Measurements from ENCODE around the gene BRAT1. TPM values are rescaled to one million over a fixed set of nuclear protein-coding genes. Genes with fewer than 3 reads are reported as not detected.
"Not testable (repeated sequence)": the region's sequence is repeated elsewhere in the genome, so short reads cannot be mapped to it uniquely, and the experiment has no call there.

BRAT1 gene
- total and polyA plus RNA-seq, 8 donors, result 16.3 to 119 (median 27.4) TPM

DNA sequence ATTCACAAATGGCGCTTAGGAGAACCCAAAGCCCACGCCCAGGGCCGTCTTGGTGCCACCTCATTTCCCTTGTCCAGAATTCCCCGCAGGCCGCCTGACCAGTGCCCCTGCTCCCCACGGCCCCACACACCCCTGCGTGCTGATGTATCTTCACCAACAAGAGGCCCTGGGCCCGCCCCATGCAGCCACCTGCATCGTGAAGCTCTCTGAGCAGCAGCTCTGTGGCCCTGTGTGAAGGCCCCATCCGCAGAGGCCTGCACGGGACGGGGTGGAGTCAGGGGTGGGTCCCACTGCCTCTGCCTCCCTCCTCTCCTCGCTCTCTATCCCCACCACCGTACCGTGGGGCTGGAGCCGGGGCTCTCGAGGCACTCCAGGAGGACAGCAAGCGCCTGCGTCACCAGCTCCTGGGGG, 14.7 kb downstream of the BRAT1 start:
- H3K4me3 ChIP-seq, result no peak overlapping the region
- 88 to 95% (median 92%) methylated on average over 13 to 19 of the region's 19 CpGs for WGBS, 5 donors
- peaks cover 63 to 84% (median 82%) of the 10 kb centered on the region in 4 donors for H3K36me3 ChIP-seq
- no peaks in the 10 kb centered on the region for H3K27me3 ChIP-seq
- no peak for TF ChIP-seq EP300 (IDR thresholded peaks at IDR 0.05)
- no peak for TF ChIP-seq POLR2AphosphoS5 (IDR thresholded peaks at IDR 0.05)
- TF ChIP-seq, protein P1, sequence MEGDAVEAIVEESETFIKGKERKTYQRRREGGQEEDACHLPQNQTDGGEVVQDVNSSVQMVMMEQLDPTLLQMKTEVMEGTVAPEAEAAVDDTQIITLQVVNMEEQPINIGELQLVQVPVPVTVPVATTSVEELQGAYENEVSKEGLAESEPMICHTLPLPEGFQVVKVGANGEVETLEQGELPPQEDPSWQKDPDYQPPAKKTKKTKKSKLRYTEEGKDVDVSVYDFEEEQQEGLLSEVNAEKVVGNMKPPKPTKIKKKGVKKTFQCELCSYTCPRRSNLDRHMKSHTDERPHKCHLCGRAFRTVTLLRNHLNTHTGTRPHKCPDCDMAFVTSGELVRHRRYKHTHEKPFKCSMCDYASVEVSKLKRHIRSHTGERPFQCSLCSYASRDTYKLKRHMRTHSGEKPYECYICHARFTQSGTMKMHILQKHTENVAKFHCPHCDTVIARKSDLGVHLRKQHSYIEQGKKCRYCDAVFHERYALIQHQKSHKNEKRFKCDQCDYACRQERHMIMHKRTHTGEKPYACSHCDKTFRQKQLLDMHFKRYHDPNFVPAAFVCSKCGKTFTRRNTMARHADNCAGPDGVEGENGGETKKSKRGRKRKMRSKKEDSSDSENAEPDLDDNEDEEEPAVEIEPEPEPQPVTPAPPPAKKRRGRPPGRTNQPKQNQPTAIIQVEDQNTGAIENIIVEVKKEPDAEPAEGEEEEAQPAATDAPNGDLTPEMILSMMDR (IDR thresholded peaks at IDR 0.05), result no peak
- intact Hi-C loops (cut with DNase I; ENCODE audit: low total_unique reads), result no loop called here
- no peaks in the 10 kb centered on the region for H3K4me1 ChIP-seq
- DNase-seq, result no peak
- no peaks in the 10 kb centered on the region for H3K9me3 ChIP-seq
- H3K27ac ChIP-seq, result no peak overlapping the region

DNA sequence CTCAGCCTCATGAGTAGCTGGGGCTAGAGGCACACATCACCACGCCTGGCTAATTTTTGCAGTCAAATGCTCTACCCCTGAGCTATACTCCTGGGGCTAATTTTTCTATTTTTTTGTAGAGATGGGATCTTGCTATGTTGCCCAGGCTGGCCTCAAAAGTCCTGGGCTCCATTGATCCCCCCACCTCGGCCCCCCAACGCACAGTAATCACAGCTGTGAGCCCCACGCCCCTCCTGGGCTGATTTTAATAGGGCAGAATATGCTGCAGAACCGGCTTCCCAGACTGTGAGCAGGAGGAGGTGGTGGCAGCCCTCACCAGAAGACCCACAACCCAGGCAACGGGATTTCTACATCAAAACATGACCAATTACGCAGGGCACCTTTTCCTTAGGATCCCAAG, 15.2 kb downstream of the BRAT1 start:
- Histone ChIP-seq H3K4me1 (no peaks in the 10 kb centered on the region), H3K9me3 (no peaks in the 10 kb centered on the region), H3K36me3 (peaks cover 61 to 80% (median 77%) of the 10 kb centered on the region in 4 donors), H3K27me3 (no peaks in the 10 kb centered on the region), H3K27ac (no peak overlapping the region), H3K4me3 (no peak overlapping the region)
- 87 to 94% (median 87%) methylated on average over 5 to 7 of the region's 7 CpGs for WGBS, 5 donors
- intact Hi-C loops (cut with DNase I; ENCODE audit: low total_unique reads), result no loop called here
- DNase-seq, result no peak
- no peak for TF ChIP-seq EP300 (IDR thresholded peaks at IDR 0.05)
- TF ChIP-seq POLR2AphosphoS5 (IDR thresholded peaks at IDR 0.05), result no peak
- no peak for TF ChIP-seq POLR2A (IDR thresholded peaks at IDR 0.05)
- TF ChIP-seq, protein P1 (IDR thresholded peaks at IDR 0.05), result no peak

DNA sequence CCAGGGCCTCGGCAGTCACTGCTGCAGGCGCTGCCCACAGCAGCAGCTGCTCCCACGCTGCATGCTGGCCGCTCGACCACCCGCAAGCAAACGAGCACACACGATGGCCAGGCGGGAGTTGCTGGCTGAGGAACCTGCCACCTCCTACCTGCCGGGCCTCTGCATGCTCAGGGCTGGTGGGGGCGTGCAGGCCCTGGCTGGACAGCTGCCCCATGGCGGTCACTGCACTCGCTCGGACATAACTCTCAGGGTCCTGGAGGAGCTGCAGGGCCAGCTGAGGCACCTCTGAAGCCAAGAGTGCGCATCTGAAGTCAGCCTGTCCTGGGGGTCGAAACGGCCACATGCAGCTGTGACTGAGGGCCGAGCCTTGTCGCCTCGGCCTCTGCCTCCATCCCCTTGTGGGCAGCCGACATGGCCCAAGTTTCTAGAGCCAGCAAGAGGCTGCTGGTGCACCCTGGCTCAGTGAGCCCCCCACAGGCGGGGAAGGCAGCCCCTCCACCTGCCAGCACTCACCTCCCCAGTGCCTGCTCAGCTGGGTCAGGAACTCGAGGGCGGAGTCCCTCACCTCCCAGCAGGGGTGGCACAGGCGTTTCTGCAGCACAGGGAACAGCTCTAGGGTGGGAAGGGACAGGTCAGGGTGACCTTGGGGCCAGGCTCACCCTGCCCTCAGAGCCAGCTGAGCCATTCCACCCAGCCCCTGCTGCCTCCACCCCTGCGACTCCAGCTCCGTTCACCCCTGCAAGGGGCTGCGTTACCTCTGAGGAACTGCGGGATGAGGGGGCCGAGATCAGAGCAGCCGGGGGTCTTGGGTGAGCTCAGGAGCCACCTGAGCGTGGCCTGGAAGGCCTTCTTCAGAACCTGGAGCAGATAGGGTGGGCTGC, 16.1 kb downstream of the BRAT1 start:
- Histone ChIP-seq H3K27ac (no peak overlapping the region), H3K9me3 (no peaks in the 10 kb centered on the region), H3K4me1 (no peaks in the 10 kb centered on the region), H3K4me3 (no peak overlapping the region), H3K27me3 (no peaks in the 10 kb centered on the region), H3K36me3 (peaks cover 54 to 71% (median 68%) of the 10 kb centered on the region in 4 donors)
- 88 to 93% (median 90%) methylated on average over 14 to 32 of the region's 32 CpGs for WGBS, 5 donors
- TF ChIP-seq POLR2A (IDR thresholded peaks at IDR 0.05) (no peak), POLR2AphosphoS5 (IDR thresholded peaks at IDR 0.05) (no peak), EP300 (IDR thresholded peaks at IDR 0.05) (no peak)
- TF ChIP-seq, protein P1 (IDR thresholded peaks at IDR 0.05), result no peak
- intact Hi-C loops (cut with DNase I; ENCODE audit: low total_unique reads), result no loop called here
- peak in 1 of 2 donors; percentile 49 for DNase-seq

DNA sequence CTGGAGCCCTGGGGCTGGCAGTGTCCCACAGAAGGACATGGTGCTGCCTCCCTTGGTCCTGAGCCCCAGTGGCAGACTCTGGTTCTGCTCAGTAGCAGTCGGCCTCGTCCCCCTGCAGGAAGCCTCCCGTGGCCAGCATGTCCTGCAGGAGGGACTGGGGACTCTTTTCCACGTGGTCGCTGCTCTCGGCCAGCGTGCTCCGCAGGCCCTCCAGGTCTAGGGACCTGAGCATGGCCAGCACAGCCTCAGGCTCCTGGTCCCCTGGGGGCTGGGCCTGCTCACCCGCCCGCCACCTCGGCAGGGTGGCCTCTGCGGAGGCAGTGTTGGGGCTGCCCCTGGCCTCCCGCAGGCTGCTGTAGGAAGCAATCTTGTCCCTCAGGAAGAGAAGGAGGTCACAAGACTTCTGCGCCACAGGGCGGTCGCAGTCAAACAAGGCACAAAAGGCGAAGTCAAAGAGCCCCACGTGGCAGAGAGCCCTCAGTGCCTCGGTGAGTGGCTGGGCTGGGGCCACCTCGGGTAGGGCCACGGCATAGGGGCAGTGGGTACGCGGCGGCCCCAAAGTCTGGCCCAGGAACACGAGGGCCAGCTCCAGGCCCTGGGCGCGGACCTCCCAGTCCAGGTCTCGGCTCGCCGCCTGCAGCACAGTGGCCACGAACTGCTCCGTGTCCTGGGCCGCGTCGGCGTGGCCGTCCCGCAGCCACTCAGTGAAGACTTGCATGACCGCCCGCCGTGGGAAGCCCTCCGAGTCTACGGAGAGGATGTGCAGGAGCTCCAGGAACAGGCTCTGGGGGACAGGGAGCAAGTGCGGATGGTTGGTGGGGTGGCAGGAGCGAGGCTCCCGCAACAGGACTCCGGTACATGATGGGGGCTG, 17.1 kb downstream of the BRAT1 start:
- TF ChIP-seq EP300 (IDR thresholded peaks at IDR 0.05), result no peak
- no peak for TF ChIP-seq POLR2A (IDR thresholded peaks at IDR 0.05)
- WGBS, 5 donors, result 78 to 93% (median 91%) methylated on average over 8 to 47 of the region's 47 CpGs
- Histone ChIP-seq H3K4me1 (no peaks in the 10 kb centered on the region), H3K27me3 (no peaks in the 10 kb centered on the region), H3K9me3 (no peaks in the 10 kb centered on the region), H3K27ac (no peak overlapping the region), H3K4me3 (no peak overlapping the region), H3K36me3 (peaks cover 44 to 61% (median 58%) of the 10 kb centered on the region in 4 donors)
- intact Hi-C loops (cut with DNase I; ENCODE audit: low total_unique reads), result no loop called here
- DNase-seq, result no peak

DNA sequence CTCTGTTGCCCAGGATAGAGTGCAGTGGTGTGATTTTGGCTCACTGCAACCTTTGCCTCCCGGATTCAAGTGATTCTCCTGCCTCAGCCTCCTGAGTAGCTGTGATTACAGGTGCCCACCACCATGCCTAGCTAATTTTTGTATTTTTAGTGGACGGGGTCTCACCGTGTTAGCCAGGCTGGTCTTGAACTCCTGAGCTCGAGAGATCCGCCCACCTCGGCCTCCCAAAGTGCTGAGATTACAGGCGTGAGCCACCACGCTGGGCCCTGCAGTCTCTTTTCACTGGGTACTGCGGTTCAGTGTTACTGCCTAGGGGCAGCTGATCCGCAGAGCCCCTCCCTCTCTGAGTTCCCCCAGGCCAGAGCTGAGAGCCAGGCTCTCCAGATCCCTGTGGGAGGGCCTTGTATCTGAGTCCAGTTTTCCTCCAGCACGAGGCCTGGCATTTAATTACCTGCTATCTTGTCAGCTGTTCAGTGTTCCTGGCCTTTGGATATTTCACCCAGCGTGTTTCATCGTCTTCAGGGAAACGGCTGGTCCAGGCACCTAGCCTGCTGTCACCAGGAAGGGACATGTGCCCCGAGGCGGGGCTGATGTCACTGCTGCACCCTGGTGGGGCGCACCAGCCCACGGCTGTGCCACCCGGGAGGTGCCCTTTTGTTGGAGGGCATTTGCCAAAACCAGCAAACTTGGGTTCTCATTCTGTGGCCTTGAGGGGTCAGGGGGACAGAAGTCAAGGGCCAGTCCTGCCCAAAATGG, 19.3 kb downstream of the BRAT1 start:
- DNase-seq; intact Hi-C loops (cut with DNase I; ENCODE audit: low total_unique reads); H3K27me3 ChIP-seq; H3K9me3 ChIP-seq; H3K4me1 ChIP-seq; H3K4me3 ChIP-seq; H3K27ac ChIP-seq: not testable (repeated sequence)
- H3K36me3 ChIP-seq, result peaks cover 25 to 39% (median 36%) of the 10 kb centered on the region in 4 donors
- WGBS, 5 donors, result 61 to 89% (median 70%) methylated on average over 8 to 19 of the region's 19 CpGs

DNA sequence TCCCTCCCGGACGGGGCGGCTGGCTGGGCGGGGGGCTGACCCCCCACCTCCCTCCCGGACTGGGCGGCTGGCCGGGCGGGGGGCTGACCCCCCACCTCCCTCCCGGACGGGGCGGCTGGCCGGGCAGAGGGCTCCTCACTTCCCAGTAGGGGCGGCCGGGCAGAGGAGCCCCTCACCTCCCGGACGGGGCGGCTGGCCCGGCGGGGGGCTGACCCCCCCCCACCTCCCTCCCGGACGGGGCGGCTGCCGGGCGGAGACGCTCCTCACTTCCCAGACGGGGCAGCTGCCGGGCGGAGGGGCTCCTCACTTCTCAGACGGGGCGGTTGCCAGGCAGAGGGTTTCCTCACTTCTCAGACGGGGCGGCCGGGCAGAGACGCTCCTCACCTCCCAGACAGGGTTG, 21.1 kb downstream of the BRAT1 start:
- not testable (repeated sequence) for H3K9me3 ChIP-seq
- H3K4me1 ChIP-seq, result peaks cover 25 to 27% (median 26%) of the 10 kb centered on the region in 4 donors

DNA sequence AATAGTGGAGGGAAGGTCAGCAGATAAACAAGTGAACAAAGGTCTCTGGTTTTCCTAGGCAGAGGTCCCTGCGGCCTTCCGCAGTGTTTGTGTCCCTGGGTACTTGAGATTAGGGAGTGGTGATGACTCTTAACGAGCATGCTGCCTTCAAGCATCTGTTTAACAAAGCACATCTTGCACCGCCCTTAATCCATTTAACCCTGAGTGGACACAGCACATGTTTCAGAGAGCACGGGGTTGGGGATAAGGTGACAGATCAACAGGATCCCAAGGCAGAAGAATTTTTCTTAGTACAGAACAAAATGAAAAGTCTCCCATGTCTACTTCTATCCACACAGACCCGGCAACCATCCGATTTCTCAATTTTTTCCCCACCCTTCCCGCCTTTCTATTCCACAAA, 21.8 kb downstream of the BRAT1 start:
- H3K9me3 ChIP-seq; DNase-seq; intact Hi-C loops (cut with DNase I; ENCODE audit: low total_unique reads); H3K27ac ChIP-seq; H3K4me3 ChIP-seq: not testable (repeated sequence)
- peaks cover 0 to 22% (median 0%) of the 10 kb centered on the region in 3 donors for H3K27me3 ChIP-seq
- H3K36me3 ChIP-seq, result peaks cover 10 to 18% (median 15%) of the 10 kb centered on the region in 4 donors
- WGBS, 5 donors, result 34 to 77% (median 60%) methylated on average over 1 to 4 of the region's 8 CpGs
- peaks cover 31 to 33% (median 32%) of the 10 kb centered on the region in 4 donors for H3K4me1 ChIP-seq

More for the DNA sequence above, 21.1 kb downstream of the BRAT1 start:
- H3K4me3 ChIP-seq; H3K27ac ChIP-seq; DNase-seq; intact Hi-C loops (cut with DNase I; ENCODE audit: low total_unique reads): not testable (repeated sequence)
- WGBS, 5 donors, result 89 to 95% methylated on average over 10 to 11 of the region's 34 CpGs; no CpG with 5 or more reads in 3 of the 5 donors
- Histone ChIP-seq H3K36me3 (peaks cover 15 to 21% (median 19%) of the 10 kb centered on the region in 4 donors), H3K27me3 (peaks cover 0 to 22% (median 0%) of the 10 kb centered on the region in 3 donors)
